Liver (tissue), 9 donors: ENCODE measurements around the gene HIGD2B. TPM values are rescaled to one million over a fixed set of nuclear protein-coding genes. Genes with fewer than 3 reads are reported as not detected.

Experiments used
- DNase-seq: peaks from one replicate; pipeline ENCODE4 v3.0.0-alpha.2; 2017; ENCODE audit warnings: low spot score
- H3K27ac ChIP-seq, 2 donors: one replicate each; pipeline ENCODE4 v1.7.0; 2013; ENCODE audit warnings: inconsistent platforms in 2 of 2, low read length in 2 of 2, control low read depth in 1 of 2, low read depth in 1 of 2, mild to moderate bottlenecking in 1 of 2
- H3K27me3 ChIP-seq, 4 donors: one replicate each; pipeline versions ENCODE4 v1.6.1 to v1.7.0; 2013; ENCODE audit warnings: low read length in 3 of 4, inconsistent platforms in 1 of 4, mild to moderate bottlenecking in 1 of 4, moderate library complexity in 1 of 4; ENCODE audit not compliant: control insufficient read depth in 4 of 4, insufficient read depth in 4 of 4
- H3K36me3 ChIP-seq, 4 donors: one replicate each; pipeline versions ENCODE4 v1.6.1 to v1.7.0; 2013; ENCODE audit warnings: low read length in 3 of 4, mild to moderate bottlenecking in 3 of 4, low read depth in 1 of 4, moderate library complexity in 1 of 4; ENCODE audit not compliant: control insufficient read depth in 4 of 4, insufficient read depth in 3 of 4
- H3K4me1 ChIP-seq, 4 donors: one replicate each; pipeline versions ENCODE4 v1.6.1 to v1.7.0; 2013; ENCODE audit warnings: low read length in 3 of 4, mild to moderate bottlenecking in 3 of 4, moderate library complexity in 1 of 4; ENCODE audit not compliant: control insufficient read depth in 4 of 4, insufficient read depth in 4 of 4
- H3K4me3 ChIP-seq, 3 donors: one replicate each; pipeline versions ENCODE4 v1.6.1 to v1.7.0; 2013; ENCODE audit warnings: low read length in 3 of 3, control low read depth in 1 of 3, low read depth in 1 of 3, mild to moderate bottlenecking in 1 of 3
- H3K9ac ChIP-seq, 2 donors: one replicate each; pipeline ENCODE4 v1.7.0; 2013; ENCODE audit warnings: low read length in 2 of 2, mild to moderate bottlenecking in 2 of 2, moderate library complexity in 2 of 2, control low read depth in 1 of 2, low read depth in 1 of 2
- H3K9me3 ChIP-seq, 4 donors: one replicate each; pipeline versions ENCODE4 v1.6.1 to v1.7.0; 2013; ENCODE audit warnings: low read length in 3 of 4; ENCODE audit not compliant: control insufficient read depth in 4 of 4
- FOXA1 ChIP-seq: IDR thresholded peaks from 2 replicates; pipeline ENCODE4 v1.6.1; 2016; ENCODE audit warnings: antibody characterized with exemption
- FOXA2 ChIP-seq: IDR thresholded peaks from 2 replicates; pipeline ENCODE4 v1.6.1; 2016; ENCODE audit warnings: antibody characterized with exemption
- GABPA ChIP-seq, 2 donors: IDR thresholded peaks in 1 of 2; conservative IDR thresholded peaks in 1 of 2; 2 replicates each; pipeline ENCODE4 v1.6.1; 2016; ENCODE audit warnings: antibody characterized with exemption in 2 of 2, mild to moderate bottlenecking in 1 of 2, moderate library complexity in 1 of 2
- HNF4A ChIP-seq, 2 donors: conservative IDR thresholded peaks; 2 replicates each; pipeline ENCODE4 v1.6.1; 2016; ENCODE audit warnings: antibody characterized with exemption in 2 of 2, mild to moderate bottlenecking in 2 of 2
- JUND ChIP-seq, 2 donors: IDR thresholded peaks; 2 replicates each; pipeline ENCODE4 v1.6.1; 2016; ENCODE audit warnings: antibody characterized with exemption in 2 of 2
- NR2F2 ChIP-seq: IDR thresholded peaks from 2 replicates; pipeline ENCODE4 v1.6.1; 2016; ENCODE audit warnings: antibody characterized with exemption
- RAD21 ChIP-seq, 2 donors: IDR thresholded peaks; 2 replicates each; pipeline ENCODE4 v1.6.1; 2016; ENCODE audit warnings: antibody characterized with exemption in 2 of 2, mild to moderate bottlenecking in 2 of 2
- RXRA ChIP-seq, 2 donors: IDR thresholded peaks; 2 replicates each; pipeline ENCODE4 v1.6.1; 2017 to 2018; ENCODE audit warnings: antibody characterized with exemption in 2 of 2, mild to moderate bottlenecking in 1 of 2
- SP1 ChIP-seq: IDR thresholded peaks from 2 replicates; pipeline ENCODE4 v1.6.1; 2018; ENCODE audit warnings: antibody characterized with exemption, mild to moderate bottlenecking
- TAF1 ChIP-seq: conservative IDR thresholded peaks from 2 replicates; pipeline ENCODE4 v1.6.1; 2016; ENCODE audit warnings: antibody characterized with exemption, mild to moderate bottlenecking
- YY1 ChIP-seq: IDR thresholded peaks from 2 replicates; pipeline ENCODE4 v1.6.1; 2016; ENCODE audit warnings: antibody characterized with exemption, mild to moderate bottlenecking
- WGBS: extraction: QIAGEN DNeasy Blood & Tissue Kit; methylation state at CpG from one replicate; pipeline ENCODE4 v1.1.7; 2013; 5-methylcytosine and 5-hydroxymethylcytosine counted together
- polyA plus RNA-seq, 2 donors: library from polyadenylated mRNA; stranded (reverse) in 1 of 2; unstranded in 1 of 2; fragments of 200-250 nt in 1 of 2; fragments of >200 nt in 1 of 2; fragmentation: Nextera tagmentation in 1 of 2; extraction: Ambion mirVana in 1 of 2; gene quantifications; one replicate each; pipeline versions ENCODE4 v1.2.1 to v1.2.3, GENCODE V29; 2013 to 2015
- total RNA-seq, 2 donors: library from RNA; depleted of rRNA; stranded (reverse); fragments of >200 nt; gene quantifications; one replicate each; pipeline ENCODE4 v1.2.3, GENCODE V29; 2014
- TF ChIP-seq, protein P1 (sequence below): fragments of 150-350 bp; IDR thresholded peaks from 2 replicates; pipeline ENCODE4 v1.5.1; 2017; ENCODE audit warnings: improper control_type of control experiment, low read depth, low read length; ENCODE audit not compliant: missing input control
- TF ChIP-seq, protein P2 (sequence below): IDR thresholded peaks from 2 replicates; pipeline ENCODE4 v1.6.1; 2016; ENCODE audit warnings: antibody characterized with exemption
- TF ChIP-seq, protein P3 (sequence below): IDR thresholded peaks from 2 replicates; pipeline ENCODE4 v1.6.1; 2016; ENCODE audit warnings: antibody characterized with exemption, mild to moderate bottlenecking
- TF ChIP-seq, protein P4 (sequence below): IDR thresholded peaks from 2 replicates; pipeline ENCODE4 v1.6.1; 2016; ENCODE audit warnings: antibody characterized with exemption
- TF ChIP-seq, protein P5 (sequence below): IDR thresholded peaks from 2 replicates; pipeline ENCODE4 v1.6.1; 2016; ENCODE audit warnings: antibody characterized with exemption
- donor health status: healthy.
- donor health status: healthy.
- donor health status: healthy.
- donor health status: healthy.
- donor health status: healthy.

HIGD2B gene
- total and polyA plus RNA-seq, 4 donors: not detected

DNA sequence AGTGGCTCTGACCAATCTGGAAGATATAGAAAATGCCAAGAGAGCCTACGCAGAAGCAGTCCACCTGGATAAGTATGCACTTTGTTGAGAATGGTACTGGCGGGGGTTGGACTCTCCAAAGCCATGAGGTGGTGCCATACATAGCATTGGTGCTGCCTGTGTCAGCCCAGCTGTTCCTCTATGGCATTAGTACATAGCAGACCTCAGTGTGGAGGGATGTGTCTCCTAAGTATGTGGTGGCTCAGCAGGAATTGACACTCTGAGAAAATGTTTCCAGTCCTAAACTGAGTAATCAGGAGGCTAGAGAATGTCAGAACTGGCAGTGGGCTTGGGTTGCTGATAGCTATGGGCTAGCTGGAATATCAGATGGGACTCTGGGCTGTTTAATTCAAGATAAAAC is 49.1 kb upstream of the HIGD2B start:
- Histone ChIP-seq H3K36me3 (peaks cover 5 to 50% (median 27%) of the 10 kb centered on the region in 4 donors), H3K9me3 (no peaks in the 10 kb centered on the region), H3K9ac (no peak overlapping the region), H3K27me3 (no peaks in the 10 kb centered on the region), H3K27ac (no peak overlapping the region), H3K4me3 (no peak overlapping the region), H3K4me1 (no peaks in the 10 kb centered on the region)
- WGBS: 97% methylated on average over 2 of the region's 2 CpGs
- TF ChIP-seq TAF1 (no peak), RAD21 (IDR thresholded peaks at IDR 0.05) (no peak), FOXA1 (no peak), SP1 (no peak), GABPA (IDR thresholded peaks at IDR 0.05 in 1 of 2, conservative IDR thresholded peaks at IDR 0.05 in 1 of 2) (no peak), FOXA2 (no peak), JUND (IDR thresholded peaks at IDR 0.05) (no peak)
- TF ChIP-seq, protein P1, sequence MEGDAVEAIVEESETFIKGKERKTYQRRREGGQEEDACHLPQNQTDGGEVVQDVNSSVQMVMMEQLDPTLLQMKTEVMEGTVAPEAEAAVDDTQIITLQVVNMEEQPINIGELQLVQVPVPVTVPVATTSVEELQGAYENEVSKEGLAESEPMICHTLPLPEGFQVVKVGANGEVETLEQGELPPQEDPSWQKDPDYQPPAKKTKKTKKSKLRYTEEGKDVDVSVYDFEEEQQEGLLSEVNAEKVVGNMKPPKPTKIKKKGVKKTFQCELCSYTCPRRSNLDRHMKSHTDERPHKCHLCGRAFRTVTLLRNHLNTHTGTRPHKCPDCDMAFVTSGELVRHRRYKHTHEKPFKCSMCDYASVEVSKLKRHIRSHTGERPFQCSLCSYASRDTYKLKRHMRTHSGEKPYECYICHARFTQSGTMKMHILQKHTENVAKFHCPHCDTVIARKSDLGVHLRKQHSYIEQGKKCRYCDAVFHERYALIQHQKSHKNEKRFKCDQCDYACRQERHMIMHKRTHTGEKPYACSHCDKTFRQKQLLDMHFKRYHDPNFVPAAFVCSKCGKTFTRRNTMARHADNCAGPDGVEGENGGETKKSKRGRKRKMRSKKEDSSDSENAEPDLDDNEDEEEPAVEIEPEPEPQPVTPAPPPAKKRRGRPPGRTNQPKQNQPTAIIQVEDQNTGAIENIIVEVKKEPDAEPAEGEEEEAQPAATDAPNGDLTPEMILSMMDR: no peak
- TF ChIP-seq, protein P2, sequence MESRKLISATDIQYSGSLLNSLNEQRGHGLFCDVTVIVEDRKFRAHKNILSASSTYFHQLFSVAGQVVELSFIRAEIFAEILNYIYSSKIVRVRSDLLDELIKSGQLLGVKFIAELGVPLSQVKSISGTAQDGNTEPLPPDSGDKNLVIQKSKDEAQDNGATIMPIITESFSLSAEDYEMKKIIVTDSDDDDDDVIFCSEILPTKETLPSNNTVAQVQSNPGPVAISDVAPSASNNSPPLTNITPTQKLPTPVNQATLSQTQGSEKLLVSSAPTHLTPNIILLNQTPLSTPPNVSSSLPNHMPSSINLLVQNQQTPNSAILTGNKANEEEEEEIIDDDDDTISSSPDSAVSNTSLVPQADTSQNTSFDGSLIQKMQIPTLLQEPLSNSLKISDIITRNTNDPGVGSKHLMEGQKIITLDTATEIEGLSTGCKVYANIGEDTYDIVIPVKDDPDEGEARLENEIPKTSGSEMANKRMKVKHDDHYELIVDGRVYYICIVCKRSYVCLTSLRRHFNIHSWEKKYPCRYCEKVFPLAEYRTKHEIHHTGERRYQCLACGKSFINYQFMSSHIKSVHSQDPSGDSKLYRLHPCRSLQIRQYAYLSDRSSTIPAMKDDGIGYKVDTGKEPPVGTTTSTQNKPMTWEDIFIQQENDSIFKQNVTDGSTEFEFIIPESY: no peak
- no peak for DNase-seq

DNA sequence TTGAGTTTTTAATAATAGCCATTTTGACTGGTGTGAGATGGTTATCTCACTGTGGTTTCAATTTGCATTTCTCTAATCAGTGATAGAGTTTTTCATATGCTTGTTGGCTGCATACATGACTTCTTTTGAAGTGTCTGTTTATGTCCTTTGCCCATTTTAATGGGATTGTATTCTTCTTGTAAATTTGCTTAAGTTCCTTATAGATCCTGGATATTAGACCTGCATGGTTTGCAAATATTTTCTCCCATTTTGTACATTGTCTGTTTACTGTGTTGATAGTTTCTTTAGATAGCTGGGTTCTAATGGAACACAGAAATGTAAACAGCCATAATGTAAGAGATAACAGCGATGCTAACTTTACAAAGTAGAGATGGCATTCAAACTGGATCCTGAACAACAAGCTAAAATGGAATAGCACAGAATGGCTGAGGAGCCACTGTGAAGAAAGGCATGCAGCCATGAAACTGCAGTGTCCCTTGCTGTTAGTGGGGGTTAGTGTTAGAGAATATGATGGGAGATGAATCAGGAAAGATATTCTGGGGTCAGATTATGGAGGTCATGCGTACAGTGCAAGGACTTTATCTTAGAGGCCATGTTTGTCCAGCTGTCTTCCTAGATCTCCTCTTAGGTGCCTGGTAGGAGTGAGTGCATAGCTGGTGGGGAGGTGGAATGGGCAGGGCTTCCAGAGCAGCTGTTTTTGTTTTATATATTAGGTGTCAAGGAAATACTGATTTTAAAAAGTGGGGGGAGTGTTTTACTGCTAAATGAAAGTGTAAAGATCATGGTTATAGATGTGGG is 48.2 kb upstream of the HIGD2B start:
- no peaks in the 10 kb centered on the region for H3K9me3 ChIP-seq
- no peak overlapping the region for H3K27ac ChIP-seq
- no peak for DNase-seq
- H3K9ac ChIP-seq: no peak overlapping the region
- H3K4me3 ChIP-seq: no peak overlapping the region
- H3K4me1 ChIP-seq: no peaks in the 10 kb centered on the region
- WGBS: 86% methylated on average over 2 of the region's 2 CpGs
- H3K27me3 ChIP-seq: no peaks in the 10 kb centered on the region
- H3K36me3 ChIP-seq: peaks cover 5 to 42% (median 27%) of the 10 kb centered on the region in 4 donors
- TF ChIP-seq RXRA (IDR thresholded peaks at IDR 0.05) (no peak), JUND (IDR thresholded peaks at IDR 0.05) (no peak), TAF1 (no peak), YY1 (no peak), SP1 (no peak), RAD21 (IDR thresholded peaks at IDR 0.05) (no peak), HNF4A (conservative IDR thresholded peaks at IDR 0.05) (no peak), NR2F2 (no peak)
- TF ChIP-seq, protein P3, sequence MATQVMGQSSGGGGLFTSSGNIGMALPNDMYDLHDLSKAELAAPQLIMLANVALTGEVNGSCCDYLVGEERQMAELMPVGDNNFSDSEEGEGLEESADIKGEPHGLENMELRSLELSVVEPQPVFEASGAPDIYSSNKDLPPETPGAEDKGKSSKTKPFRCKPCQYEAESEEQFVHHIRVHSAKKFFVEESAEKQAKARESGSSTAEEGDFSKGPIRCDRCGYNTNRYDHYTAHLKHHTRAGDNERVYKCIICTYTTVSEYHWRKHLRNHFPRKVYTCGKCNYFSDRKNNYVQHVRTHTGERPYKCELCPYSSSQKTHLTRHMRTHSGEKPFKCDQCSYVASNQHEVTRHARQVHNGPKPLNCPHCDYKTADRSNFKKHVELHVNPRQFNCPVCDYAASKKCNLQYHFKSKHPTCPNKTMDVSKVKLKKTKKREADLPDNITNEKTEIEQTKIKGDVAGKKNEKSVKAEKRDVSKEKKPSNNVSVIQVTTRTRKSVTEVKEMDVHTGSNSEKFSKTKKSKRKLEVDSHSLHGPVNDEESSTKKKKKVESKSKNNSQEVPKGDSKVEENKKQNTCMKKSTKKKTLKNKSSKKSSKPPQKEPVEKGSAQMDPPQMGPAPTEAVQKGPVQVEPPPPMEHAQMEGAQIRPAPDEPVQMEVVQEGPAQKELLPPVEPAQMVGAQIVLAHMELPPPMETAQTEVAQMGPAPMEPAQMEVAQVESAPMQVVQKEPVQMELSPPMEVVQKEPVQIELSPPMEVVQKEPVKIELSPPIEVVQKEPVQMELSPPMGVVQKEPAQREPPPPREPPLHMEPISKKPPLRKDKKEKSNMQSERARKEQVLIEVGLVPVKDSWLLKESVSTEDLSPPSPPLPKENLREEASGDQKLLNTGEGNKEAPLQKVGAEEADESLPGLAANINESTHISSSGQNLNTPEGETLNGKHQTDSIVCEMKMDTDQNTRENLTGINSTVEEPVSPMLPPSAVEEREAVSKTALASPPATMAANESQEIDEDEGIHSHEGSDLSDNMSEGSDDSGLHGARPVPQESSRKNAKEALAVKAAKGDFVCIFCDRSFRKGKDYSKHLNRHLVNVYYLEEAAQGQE: no peak
- TF ChIP-seq, protein P4, sequence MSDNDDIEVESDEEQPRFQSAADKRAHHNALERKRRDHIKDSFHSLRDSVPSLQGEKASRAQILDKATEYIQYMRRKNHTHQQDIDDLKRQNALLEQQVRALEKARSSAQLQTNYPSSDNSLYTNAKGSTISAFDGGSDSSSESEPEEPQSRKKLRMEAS: no peak
- TF ChIP-seq, protein P1: no peak
- TF ChIP-seq, protein P5, sequence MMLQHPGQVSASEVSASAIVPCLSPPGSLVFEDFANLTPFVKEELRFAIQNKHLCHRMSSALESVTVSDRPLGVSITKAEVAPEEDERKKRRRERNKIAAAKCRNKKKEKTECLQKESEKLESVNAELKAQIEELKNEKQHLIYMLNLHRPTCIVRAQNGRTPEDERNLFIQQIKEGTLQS: no peak
